Measurements from ENCODE around the gene CHL1. TPM values are rescaled to one million over a fixed set of nuclear protein-coding genes. Genes with fewer than 3 reads are reported as not detected.

CHL1 gene
- 10 to 100 TPM in 1 of 3 donors, 1 to 10 TPM in 2; 9.1 to 48.8 (median 9.3) TPM for total RNA-seq
- long read RNA-seq, donor 1, partial matches to known transcripts, result 4 of 9 reads
- long read RNA-seq, donor 1, other reads (novel, unspliced or antisense), result 5 of 9 reads
- long read RNA-seq, donor 2, result 0 reads

DNA sequence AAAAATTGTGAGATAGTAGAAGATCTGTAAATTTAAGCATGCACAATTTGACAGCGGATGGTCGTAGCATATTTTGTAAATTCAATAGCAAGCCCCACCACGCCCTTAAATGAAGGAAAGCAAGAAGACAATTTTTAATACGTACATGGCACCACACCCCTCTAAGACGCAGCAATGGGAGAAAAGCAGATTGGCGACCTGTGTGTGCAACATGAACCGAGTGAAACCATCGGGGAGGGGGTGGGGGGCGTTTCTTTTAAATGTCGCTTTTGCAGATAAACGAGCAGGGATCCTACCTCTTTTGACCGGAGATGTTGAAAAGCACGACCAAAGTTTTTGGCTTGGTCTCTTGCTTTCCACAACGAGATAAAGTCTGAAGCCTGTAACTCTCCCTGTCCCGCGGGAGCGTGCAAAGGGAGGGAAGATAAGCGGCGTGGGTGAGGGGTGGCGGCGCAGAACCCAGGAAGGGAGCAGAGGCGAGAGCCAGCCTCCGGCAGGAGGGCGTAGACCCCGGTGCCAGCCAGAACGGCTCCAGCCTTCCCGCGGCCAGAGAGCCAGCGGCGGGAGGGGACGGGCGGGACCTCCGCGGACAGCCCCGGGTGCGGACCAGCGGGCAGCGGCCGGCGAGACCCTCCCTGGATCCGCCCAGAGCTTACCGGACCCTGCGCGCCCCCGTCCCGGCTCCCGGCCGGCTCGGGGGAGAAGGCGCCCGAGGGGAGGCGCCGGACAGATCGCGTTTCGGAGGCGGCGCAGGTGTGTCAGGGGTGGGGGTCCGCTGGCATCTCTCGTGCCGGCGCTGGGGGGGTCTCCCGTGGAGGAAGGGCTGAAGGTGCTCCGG lies at the start of gene CHL1:
TSS of gene CHL1 (plus strand) at position 453 of the 838 bp plus-strand sequence. CDS start 123,014 bp downstream, outside the sequence.
- H3K4me1 ChIP-seq (ENCODE audit: low read depth), result peaks cover 2% of the 10 kb centered on the region
- no peaks in the 10 kb centered on the region for H3K9me3 ChIP-seq
- intact Hi-C loops (cut with DNase I, micrococcal nuclease), result no loop called here
- no peaks in the 10 kb centered on the region for H3K36me3 ChIP-seq (ENCODE audit: low read depth)
- TF ChIP-seq, protein P1, sequence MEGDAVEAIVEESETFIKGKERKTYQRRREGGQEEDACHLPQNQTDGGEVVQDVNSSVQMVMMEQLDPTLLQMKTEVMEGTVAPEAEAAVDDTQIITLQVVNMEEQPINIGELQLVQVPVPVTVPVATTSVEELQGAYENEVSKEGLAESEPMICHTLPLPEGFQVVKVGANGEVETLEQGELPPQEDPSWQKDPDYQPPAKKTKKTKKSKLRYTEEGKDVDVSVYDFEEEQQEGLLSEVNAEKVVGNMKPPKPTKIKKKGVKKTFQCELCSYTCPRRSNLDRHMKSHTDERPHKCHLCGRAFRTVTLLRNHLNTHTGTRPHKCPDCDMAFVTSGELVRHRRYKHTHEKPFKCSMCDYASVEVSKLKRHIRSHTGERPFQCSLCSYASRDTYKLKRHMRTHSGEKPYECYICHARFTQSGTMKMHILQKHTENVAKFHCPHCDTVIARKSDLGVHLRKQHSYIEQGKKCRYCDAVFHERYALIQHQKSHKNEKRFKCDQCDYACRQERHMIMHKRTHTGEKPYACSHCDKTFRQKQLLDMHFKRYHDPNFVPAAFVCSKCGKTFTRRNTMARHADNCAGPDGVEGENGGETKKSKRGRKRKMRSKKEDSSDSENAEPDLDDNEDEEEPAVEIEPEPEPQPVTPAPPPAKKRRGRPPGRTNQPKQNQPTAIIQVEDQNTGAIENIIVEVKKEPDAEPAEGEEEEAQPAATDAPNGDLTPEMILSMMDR (IDR thresholded peaks at IDR 0.05), result no peak
- no peak within 1 kb of the TSS for H3K4me3 ChIP-seq
- DNase-seq (no peak), ATAC-seq (peak; percentile 21)

DNA sequence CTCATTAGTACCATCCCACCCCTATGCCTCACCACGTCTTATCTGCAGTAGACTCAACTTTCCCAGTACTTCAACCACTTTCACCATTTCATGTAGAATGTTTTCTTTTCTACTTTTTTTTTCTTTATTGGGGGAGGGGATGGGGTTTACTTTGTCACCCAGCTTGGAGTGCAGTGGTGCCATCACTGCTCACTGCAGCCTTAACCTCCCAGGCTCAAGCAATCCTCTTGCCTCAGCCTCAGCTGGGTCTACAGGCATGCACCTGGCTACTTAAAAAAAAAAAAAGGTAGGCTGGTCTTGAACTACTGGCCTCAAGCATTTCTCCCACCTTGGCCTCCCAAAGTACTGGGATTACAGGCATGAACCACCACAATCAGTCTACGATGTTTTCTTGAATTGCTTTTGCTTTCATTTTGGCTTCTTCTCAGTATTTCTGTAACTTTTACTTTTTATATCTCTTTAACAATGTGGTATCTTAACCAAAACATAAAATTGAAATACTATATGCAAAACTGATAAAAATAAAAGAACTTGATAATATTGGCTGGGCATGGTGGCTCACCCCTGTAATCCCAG lies 44.9 kb upstream of the CHL1 start:
- Histone ChIP-seq H3K4me1 (ENCODE audit: low read depth) (no peaks in the 10 kb centered on the region), H3K4me3 (no peak overlapping the region), H3K36me3 (ENCODE audit: low read depth) (no peaks in the 10 kb centered on the region), H3K9me3 (no peaks in the 10 kb centered on the region)
- ATAC-seq (no peak), DNase-seq (no peak)
- intact Hi-C loops (cut with DNase I, micrococcal nuclease), result no loop called here
- TF ChIP-seq, protein P1 (IDR thresholded peaks at IDR 0.05), result no peak

GRCh38 chr3:159974-160373 lies 36.6 kb upstream of the CHL1 start:
- TF ChIP-seq, protein P1 (IDR thresholded peaks at IDR 0.05), result no peak
- DNase-seq, result no peak

DNA sequence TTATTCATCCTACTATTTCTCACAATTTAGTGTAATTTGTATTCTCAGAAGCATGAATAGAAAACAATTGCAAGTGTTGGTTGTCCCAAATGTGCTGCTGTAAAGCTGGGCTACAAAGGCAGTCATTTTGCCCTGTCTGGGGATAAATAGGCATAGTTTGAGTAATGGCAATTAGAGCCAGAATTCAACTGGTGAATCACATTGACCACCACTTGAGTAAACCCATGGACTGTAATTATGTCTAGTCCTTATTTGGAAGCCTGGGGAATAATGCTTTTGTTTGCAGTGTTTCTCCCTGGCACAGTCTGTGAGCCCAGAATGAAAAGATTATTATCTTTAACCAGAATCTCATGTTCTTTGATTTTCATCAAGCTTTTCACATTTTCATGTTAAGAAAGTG lies 30.5 kb upstream of the CHL1 start:
- no peaks in the 10 kb centered on the region for H3K9me3 ChIP-seq

More at GRCh38 chr3:159974-160373, 36.6 kb upstream of the CHL1 start:
- ATAC-seq, result no peak
- Histone ChIP-seq H3K4me3 (no peak overlapping the region), H3K36me3 (ENCODE audit: low read depth) (no peaks in the 10 kb centered on the region), H3K4me1 (ENCODE audit: low read depth) (no peaks in the 10 kb centered on the region), H3K9me3 (no peaks in the 10 kb centered on the region)
- intact Hi-C loops (cut with DNase I, micrococcal nuclease), result no loop called here

GRCh38 chr3:166799-167198 lies 29.8 kb upstream of the CHL1 start:
- intact Hi-C loops (cut with DNase I, micrococcal nuclease), result no loop called here
- H3K4me3 ChIP-seq, result no peak overlapping the region
- TF ChIP-seq, protein P1 (IDR thresholded peaks at IDR 0.05), result no peak
- H3K4me1 ChIP-seq (ENCODE audit: low read depth), result no peaks in the 10 kb centered on the region
- H3K36me3 ChIP-seq (ENCODE audit: low read depth), result no peaks in the 10 kb centered on the region
- H3K9me3 ChIP-seq, result no peaks in the 10 kb centered on the region
- no peak for DNase-seq
- no peak for ATAC-seq

More for the DNA sequence above, 30.5 kb upstream of the CHL1 start:
- Histone ChIP-seq H3K36me3 (ENCODE audit: low read depth) (no peaks in the 10 kb centered on the region), H3K4me1 (ENCODE audit: low read depth) (no peaks in the 10 kb centered on the region), H3K4me3 (no peak overlapping the region)
- TF ChIP-seq, protein P1 (IDR thresholded peaks at IDR 0.05), result no peak
- no peak for ATAC-seq
- intact Hi-C loops (cut with DNase I, micrococcal nuclease), result no loop called here
- DNase-seq, result no peak

Measured in mucosa of descending colon (tissue), 3 donors.